Suppressor macrophage treated with lipopolysaccharide for 1 hour (primary cell): ENCODE measurements around the gene TSPAN8.
"Not testable (repeated sequence)": the region's sequence is repeated elsewhere in the genome, so short reads cannot be mapped to it uniquely, and the experiment has no call there.

ENCODE experiments used
- DNase-seq, 3 donors: peaks; one replicate each; pipeline ENCODE4 v3.0.0-alpha.2; 2020 to 2022

TSPAN8 gene

DNA sequence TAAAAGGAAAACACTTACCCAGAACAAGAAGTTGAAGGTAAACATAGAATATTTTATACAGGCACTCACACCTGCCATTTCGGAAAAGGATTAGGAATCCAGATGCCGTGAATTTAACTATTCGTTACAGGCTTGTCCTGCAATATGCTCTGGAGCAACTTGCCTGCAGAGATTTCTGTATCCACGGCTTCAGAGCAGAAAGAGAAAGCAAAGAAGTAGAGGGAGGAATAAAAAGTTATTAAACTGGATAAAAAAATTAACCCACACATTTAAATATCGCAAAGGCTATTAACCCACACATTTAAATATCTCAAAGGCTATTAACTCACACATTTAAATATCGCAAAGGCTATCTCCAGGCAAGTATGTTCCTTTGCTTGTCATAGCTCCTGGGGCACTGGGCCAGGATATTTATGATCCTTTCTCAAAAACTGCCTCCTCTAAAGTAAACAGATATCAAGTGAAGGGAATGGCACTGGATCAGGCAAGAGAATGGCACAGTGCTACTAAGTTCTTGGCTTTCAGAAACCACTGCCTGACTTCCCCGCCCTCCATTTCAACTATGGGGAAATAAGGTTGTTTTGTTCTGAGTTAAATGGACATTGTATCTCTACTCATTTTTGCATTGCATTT is at the start of gene TSPAN8:
Gene TSPAN8 (minus strand): TSS at position 399 of the 633 bp plus-strand sequence. CDS start 321 bp downstream, at position 78.
- DNase-seq, result no peak

DNA sequence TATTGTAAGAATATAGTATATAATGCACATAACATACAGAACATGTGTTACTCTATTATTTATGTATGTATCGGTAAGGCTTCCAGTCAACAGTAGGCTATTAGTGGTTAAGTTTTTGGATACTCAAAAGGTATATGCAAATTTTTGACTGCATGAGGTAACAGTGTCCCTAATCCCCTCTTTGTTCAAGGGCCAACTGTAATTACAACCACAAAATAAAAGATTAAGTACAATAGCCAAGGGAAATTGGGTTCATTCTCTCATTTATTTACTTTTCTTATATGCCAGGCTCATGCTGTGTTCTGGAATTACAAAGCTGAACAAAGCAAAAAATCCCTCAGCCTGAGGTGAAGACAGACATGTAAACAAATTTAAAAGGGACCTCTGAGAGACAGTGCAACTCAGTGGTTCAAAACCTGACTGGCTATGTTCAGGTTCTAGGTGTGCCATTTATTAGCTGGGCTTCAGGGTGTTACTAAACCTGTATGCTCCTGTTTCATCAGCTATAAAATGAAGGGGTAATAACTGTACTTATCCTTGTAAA is 43.4 kb upstream of the TSPAN8 start:
- DNase-seq, result no peak

GRCh38 chr12:71200706-71201105 is 42.9 kb upstream of the TSPAN8 start:
- no peak for DNase-seq

DNA sequence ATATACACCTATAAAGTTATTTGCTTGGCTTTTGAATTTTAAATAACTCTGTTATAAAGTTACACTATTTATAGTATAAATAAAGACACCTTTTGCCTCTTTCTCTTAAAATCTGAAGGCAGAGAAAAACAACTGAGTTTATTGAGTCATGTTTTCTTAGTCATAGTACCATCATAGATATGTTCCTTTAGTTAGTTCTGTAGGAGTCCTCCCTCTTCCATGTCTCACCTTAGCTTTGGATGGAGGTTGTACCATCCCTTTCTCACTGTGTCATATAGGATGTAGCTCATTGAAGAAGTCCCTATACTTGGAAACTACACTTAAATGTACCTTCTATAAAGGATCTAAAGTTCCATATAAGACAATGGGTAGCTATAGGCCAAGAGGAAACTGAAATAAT is 39.7 kb upstream of the TSPAN8 start:
- no peak for DNase-seq

DNA sequence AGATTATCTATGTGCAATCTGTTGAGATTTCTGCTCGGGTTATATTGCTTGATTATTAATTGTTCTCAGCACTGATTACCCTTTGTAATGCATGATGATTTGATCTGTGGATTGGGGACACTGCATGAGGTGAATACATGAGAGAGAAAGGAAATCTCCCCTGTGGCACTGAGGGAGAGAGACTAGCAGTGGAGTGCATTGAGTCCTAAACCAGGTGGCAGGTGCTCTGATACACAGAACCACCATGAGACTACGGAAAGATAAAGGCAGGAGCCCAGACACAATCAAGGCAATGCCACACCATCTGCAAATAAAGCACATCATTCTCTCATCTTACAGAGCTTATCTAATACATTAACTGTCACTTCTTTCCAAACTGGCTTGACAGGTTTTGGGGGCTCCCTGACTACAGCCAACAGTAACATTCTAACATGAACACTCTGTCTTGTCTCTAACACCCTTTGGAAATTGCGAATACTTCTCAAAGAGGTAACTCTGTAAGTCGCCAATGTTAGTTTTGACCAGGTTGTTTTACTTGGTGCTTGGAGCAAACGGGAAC is 37.6 kb upstream of the TSPAN8 start:
- no peak for DNase-seq

DNA sequence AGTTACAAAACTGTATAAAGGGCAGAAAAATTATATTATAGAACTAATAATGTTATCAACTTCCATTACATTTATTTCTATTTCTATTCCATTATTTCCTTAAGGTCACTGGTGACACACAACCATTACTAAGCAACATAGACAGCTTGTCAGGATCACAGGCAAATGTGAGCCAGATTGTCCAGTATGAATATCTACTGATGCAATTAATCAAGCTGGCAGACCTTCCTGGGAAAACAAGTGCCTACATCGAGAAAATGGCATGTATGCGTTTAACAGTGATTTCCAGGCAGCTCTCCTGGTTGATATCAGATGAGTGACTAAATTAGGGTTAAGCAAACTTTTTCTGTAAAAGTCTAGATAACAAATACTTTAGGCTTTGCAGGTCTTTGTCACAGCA is 36.9 kb upstream of the TSPAN8 start:
- DNase-seq, result no peak

DNA sequence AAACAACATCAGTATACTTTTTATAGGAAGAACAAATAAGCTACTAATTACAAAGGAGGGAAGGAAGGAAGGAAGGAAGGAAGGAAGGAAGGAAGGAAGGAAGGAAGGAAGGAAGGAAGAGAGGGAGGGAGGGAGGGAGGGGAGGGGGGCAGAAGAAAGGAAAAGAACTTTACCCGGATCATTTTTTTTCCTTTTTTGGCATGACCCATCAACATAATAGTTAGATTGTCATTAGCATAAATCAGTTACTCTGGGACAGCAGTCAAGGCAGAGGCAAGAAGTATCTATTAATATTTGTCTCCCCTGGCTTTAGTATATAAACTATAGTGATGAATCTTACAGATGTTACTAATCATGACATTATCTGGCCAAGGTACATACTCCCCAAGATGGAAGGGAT is 35.2 kb upstream of the TSPAN8 start:
- no peak for DNase-seq

DNA sequence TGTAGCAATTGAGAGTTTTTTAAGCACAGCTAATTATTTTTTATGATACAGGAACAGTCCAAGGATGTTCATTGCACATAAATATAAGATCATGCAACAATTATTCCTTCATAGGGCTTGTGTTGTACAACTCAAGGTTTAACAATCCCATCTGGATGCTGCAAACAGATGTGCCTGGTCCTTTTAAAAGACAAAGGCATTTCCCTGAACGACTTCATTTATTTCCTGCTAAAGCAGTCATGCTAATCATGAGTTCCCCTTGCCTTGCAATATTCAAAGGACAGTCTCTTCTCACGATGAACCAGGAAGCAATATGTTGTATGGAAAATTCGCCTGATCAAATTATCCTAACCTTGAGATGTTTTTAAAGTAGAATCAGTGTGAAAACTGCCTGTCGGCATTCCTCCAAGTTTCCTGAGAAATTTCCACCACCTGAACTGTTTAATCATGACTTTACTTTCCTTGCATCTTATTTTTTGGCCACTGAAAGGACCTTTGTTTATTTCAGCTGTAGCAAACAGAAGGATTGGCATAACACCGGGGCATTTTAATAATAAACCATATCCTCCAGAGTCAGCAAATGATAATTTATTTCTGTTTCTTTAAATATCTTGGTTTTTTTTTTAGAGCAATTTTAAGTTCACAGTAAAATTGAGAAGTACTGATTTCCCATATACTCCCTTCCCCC is 33.9 kb upstream of the TSPAN8 start:
- no peak for DNase-seq

DNA sequence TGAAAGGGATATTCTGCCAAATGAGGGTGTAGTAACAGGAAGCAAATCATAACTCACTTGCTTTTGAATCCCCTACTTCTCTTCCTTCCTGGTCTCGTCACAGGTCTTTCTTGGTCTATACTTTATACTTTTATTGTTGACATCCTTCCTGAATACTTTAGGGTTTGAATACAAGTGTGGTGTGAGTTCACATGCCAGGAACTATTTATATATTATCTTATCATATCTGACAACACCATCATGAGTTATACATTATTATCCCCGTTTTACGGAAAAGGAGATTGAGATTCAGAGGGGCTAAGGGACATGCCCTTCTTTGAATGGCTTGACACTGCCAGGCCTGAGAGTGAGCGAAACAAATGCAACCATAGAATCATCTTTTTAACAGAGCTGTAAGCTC is 33.0 kb upstream of the TSPAN8 start:
- DNase-seq, result no peak

DNA sequence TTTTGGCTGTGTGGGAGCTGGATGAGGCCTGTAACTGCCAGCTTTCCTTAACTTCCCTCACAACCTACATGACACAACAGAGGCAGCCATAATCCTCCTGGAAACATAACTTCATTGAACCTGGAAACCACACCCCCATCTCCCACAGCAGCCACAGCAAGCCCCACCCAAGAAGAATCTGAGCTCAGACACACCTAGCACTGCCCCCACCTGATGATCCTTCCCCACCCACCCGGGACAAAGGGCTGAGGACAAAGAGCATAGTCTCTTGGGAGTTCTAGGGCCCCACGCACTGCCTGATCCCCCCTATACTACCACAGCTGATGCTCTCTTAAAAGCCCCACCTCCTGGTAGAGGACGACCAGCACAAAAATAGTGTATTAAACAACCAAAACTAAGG is 29.6 kb upstream of the TSPAN8 start:
- no peak for DNase-seq

- DNase-seq, result no peak
These were observed 28.9 kb upstream of the TSPAN8 start for GRCh38 chr12:71186571-71187288.

DNA sequence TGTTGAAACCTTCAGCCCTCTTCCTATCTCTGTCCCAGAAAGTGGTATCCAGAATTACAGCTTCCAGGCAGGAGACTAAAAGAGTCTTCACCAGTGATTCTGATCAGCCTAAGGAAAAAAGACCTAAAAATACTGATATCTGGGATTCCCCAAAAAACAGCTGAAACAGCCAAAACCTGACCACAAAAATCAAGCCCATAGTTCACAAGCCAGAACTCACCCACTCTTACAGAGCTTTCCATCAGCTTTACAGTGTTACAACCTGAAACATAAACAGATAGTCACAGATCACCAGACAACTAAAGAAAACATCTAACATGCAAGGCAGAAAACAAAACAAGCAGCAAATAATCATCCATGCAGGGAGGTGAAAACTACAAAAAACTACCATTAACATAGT is 26.0 kb upstream of the TSPAN8 start:
- no peak for DNase-seq

DNA sequence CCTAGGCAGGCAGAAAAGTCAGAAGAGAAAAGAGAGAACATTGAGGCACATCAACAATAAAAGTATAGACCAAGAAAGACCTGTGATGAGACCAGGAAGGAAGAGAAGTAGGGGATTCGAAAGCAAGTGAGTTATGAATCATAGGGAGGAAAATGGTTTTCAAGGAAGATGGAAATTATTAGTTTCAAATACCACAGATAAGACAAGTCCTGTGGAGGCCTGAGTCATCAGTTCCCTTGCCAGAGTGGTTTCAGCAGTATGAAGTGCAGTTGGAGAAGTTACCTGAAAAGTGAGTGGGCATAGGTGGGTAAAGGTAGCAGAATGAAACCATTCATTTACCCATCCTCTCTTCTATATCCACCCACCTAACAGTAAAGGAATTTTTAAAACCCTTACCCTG is 25.2 kb upstream of the TSPAN8 start:
- DNase-seq, result no peak

GRCh38 chr12:71178162-71178561 is 20.4 kb upstream of the TSPAN8 start:
- no peak for DNase-seq

DNA sequence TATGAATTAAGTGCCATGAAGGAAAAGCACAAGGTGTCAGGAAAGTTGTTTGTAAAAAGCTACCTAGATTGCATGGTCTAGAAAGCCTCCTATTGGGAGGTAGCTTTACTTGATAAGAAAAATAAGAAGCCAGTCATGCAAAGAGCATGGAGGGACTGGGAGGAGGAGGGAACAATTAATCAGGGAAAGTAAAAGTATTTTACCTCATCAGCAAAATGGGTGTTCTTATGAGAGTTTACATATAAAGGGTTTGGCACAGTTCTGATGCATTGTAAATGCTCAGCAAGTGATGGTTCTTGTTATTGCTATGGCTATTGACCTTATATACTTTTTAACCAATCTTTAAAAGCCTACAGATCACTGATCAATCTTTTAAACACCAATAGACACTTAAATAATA is 17.0 kb upstream of the TSPAN8 start:
- DNase-seq, result no peak

GRCh38 chr12:71174146-71174545 is 16.3 kb upstream of the TSPAN8 start:
- DNase-seq, result no peak

- DNase-seq, result no peak
These were observed 12.7 kb upstream of the TSPAN8 start for GRCh38 chr12:71170456-71170855.

DNA sequence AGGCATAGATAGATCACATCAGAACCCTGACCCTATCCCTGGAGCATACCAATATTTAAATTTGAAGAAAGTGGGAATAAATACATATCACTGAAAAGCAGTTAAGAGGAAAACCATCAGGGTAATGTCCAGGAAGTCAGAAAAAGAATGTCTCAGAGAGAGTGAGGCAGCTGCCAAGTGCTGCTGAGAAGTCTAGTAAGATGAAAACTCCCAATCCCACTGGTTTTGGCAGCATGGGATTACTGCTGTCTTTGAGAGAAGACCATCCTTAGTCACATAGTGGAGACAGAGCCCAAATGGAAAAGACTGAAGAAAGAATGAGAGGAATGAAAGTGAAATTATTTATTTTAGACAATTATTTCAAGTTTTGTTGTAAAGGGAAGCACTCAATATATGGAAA is 11.5 kb upstream of the TSPAN8 start:
- no peak for DNase-seq

DNA sequence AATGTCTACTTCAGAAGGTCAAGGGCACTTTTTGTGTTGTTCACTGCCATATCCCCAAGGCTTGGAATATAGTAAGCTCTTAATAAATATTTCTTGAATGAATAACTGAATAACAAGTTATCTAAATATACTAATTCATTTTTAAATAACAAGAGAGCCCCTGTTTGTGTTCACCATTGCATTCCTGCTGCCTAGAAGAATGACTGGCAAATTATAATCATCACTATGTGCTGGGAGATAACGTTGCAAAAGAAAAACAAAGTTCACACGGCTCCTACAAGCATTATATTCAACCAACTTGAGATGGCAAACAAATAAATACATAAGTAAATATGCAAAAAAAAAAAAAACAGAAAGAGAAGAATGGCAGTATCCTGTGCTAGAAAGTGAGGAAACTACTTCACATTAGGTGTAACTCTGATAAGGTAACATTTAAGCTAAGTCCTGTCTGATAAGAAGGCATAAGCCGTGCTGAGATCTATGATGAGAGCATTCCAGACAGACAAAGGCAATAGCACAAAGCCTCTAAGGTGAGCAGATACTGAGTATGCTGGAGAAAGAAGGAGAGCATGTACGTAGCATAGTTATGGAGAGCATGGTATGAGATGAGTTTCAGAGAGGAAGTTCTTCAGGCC is 9.2 kb upstream of the TSPAN8 start:
- DNase-seq, result no peak

DNA sequence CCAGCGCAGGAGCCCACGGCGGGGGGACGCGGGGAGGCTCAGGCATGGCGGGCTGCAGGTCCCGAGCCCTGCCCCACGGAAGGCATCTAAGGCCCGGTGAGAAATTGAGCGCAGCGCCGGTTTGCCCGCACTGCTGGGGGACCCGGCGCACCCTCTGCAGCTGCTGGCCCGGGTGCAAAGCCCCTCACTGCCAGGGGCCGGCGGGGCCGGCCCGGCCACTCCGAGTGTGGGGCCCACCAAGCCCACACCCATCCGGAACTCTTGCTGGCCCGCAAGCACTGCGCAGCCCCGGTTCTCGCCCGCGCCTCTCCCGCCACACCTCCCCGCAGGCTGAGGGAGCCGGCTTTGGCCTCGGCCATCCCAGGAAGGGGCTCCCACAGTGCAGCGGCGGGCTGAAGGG is 8.5 kb upstream of the TSPAN8 start:
- DNase-seq, result no peak

DNA sequence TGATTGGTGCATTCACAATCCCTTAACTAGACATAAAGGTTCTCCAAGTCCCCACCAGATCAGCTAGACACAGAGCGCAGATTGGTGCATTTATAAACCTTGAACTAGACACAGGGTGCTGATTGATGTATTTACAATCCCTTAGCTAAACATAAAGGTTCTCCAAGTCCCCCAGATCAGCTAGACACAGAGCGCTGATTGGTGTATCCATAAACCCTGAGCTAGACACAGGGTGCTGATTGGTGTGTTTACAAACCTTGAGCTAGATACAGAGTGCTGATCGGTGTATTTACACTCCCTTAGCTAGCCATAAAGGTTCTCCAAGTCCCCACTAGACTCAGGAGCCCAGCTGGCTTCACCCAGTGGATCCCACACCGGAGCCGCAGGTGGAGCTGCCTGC is 8.0 kb upstream of the TSPAN8 start:
- DNase-seq, result not testable (repeated sequence)

DNA sequence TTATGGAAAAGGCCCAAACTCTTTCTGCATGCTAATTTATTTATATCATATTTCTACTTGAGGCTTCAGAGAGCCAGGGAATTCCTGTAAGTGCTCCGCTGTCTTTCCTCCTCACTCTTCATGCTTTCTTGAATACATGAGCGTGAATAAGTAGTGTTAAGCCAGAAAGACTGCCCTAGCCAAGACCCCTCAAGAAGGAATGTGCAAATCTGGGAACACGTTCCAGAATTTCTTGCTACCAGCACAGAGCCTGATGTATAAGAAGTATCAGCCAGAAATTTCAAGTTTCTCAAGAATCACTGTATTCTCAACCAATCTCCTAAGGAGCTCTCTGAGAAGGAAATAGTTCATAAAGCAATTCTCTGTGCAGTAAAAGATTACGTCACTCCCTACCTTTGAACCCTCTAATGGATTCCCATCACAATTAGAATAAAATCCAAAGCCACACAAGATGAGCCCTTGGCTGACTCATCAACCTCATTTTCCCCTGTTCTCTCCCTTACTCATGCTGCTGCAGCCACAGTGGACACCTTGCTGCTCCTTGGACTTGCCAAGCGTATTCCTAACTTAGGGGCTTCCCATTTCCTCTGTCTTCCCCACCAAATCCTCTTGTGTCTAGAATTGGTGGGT is 6.9 kb upstream of the TSPAN8 start:
- DNase-seq, result no peak

DNA sequence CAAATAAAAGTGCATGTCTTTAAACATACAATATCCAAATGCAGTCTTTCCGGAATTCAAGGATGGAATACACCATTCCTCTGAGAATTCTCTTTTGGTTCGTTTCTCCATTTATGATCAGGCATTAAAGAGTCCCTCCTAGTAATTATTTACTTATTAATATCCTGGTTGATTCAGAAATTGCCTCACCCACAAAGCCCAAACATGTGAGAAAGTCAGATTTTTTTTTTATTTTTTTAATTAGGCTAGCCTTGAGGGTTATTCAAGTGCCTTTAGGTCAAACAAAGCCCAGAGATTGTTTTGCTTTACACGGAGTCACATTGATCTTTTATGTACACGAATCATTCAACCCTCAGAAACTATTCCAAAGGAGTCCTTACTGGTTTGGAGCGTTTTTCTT is 6.4 kb upstream of the TSPAN8 start:
- no peak for DNase-seq
